NCI-H526 treated with DMSO at 0.1 percent for 48 hours (cell line): ENCODE results near the gene TTC39B.

Source experiments
- DNase-seq: peaks from one replicate; lab custom pipeline; 2025; lab: John Stamatoyannopoulos, UW

TTC39B gene

DNA sequence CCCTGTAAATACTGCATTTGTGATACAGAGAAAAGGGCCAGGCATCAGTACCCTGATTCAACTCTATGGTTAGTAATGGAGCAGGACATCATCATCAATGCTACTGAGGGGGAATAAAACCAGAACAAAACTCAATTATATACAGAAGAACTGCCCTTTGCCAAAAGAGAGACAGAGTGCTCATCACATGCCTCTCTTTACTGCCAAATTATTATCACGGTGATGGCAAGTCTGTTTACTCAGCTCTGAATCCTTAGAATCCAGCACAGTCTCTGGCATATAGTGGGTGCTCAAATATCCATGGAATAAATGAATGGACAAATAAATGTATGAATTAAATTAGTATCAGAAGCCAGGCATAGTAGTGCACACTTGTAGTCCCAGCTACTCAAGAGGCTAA, 130.2 kb downstream of the TTC39B start:
- DNase-seq, result no peak

- DNase-seq, result no peak
These were observed 143.1 kb downstream of the TTC39B start for GRCh38 chr9:15163931-15164330.

GRCh38 chr9:15161753-15162152, 145.3 kb downstream of the TTC39B start:
- no peak for DNase-seq

GRCh38 chr9:15160673-15161072, 146.3 kb downstream of the TTC39B start:
- DNase-seq, result no peak

DNA sequence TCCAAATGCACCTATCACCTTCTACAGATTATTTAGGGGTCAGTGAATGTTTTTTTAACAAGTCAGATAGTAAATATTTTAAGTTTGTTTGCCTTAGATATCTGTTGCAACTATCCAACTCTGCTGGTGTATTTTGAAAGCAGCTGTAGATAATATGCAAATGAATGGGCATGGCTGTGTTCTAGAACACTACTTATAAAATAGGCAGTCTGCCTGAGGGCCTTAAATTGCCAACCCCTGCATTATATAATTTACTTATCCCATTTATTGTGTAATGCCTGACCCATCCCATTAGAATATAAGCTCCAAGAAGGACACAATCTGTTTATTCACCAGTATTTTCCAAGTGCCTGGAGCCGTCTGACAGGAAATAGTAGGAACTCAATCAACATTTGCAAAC, 149.0 kb downstream of the TTC39B start:
- peak; percentile 72 for DNase-seq

DNA sequence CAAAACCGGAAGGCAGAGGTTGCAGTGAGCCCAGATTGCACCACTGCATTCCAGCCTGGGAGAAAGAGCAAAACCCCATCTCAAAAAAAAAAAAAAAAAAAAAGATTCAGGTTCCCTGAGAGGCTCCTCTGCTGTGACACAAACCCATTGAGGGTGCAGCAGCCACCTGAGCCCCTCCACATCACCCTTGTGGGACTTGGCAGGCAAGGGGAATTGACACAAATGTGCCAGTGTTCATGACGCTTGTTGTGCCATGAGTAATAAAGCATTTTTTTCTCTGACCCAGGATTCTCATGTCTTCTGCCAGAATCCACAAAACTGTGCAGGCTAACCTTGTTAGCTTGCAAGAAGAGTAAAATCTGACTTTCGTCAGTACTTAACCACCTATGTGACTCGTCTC, 149.6 kb downstream of the TTC39B start:
- no peak for DNase-seq

- DNase-seq, result no peak
These were observed 150.8 kb downstream of the TTC39B start for GRCh38 chr9:15156241-15156640.

GRCh38 chr9:15155826-15156225, 151.2 kb downstream of the TTC39B start:
- DNase-seq, result no peak

GRCh38 chr9:15155323-15155722, 151.7 kb downstream of the TTC39B start:
- DNase-seq, result no peak

- DNase-seq, result no peak
These were observed 152.3 kb downstream of the TTC39B start for GRCh38 chr9:15154677-15155076.

GRCh38 chr9:15153961-15154360, 153.1 kb downstream of the TTC39B start:
- no peak for DNase-seq

DNA sequence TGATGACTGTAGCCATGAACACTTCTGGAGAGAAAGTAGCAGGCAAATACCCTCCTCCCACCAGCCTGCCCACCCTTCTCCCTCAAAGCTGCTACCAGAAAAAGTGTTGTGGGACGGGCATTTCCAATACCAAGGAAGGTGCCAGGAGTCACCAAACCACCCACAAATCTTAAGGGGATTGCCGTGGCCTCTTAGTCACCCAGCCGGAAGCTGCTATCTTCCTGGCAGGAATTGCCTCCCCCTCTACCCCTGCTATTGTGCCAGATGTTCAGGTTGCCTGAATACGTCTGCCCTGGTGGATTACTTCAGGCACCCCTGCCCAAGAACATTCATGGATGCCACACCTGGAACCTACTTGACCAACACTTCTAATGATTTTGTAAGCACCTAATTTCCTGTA, 156.1 kb downstream of the TTC39B start:
- no peak for DNase-seq

GRCh38 chr9:15149450-15149849, 157.6 kb downstream of the TTC39B start:
- DNase-seq, result no peak

- DNase-seq, result no peak
These were observed 160.7 kb downstream of the TTC39B start for GRCh38 chr9:15146268-15146700.

- no peak for DNase-seq
These were observed 162.4 kb downstream of the TTC39B start for GRCh38 chr9:15144622-15145061.

- DNase-seq, result peak; percentile 48
These were observed 164.0 kb downstream of the TTC39B start for GRCh38 chr9:15142878-15143534.

- DNase-seq, result no peak
These were observed 167.0 kb downstream of the TTC39B start for GRCh38 chr9:15140051-15140450.

DNA sequence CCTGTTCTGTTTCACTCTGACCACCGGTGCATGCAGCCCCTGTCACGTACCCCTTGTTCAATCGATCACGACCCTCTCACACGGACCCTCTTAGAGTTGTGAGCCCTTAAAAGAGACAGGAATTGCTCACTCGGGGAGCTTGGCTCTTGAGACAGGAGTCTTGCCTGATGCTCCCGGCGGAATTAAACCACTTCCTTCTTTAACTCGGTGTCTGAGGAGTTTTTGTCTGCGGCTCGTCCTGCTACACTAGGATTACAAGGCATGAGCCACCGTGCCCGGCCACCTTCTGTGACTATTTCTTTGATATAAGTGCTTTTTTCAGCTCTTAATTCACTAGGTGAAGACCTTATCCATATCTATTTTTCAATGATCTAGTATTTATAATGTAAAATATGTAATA, 167.5 kb downstream of the TTC39B start:
- DNase-seq, result no peak

DNA sequence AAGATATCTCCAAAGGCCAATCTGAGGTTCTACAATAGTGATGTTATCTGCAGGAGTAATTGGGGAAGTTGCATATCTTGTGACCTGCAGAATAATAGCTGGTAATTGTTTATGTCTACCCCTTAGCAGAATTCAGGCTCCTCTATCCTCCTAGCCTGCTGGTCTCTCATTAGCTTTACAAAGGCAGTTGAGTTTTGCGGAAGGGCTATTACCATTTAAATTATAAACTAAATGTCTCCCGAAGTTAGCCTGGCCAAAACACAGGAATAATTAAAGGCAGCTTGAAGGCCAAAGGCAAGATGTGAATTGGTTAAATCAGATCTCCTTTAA, 168.7 kb downstream of the TTC39B start:
- DNase-seq, result no peak

- no peak for DNase-seq
These were observed 169.2 kb downstream of the TTC39B start for GRCh38 chr9:15137658-15138356.

GRCh38 chr9:15137089-15137488, 169.9 kb downstream of the TTC39B start:
- DNase-seq, result no peak

DNA sequence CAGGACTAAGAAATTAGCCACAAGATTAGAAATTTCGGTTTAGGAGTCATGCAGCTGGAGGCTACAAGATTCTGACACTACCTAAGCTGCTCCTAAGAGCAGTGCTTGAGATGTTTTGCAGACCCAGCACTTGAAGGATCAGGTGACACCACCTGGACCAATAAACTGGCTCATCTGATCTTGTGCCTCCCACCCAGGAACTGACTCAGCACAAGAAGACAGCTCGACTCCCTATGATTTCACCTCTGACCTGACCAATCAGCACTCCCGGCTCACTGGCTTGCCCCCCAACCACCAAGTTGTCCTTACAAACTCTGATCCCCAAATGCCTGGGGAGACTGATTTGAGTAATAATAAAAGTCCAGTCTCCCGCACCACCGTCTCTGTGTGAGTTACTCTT, 170.4 kb downstream of the TTC39B start:
- no peak for DNase-seq

DNA sequence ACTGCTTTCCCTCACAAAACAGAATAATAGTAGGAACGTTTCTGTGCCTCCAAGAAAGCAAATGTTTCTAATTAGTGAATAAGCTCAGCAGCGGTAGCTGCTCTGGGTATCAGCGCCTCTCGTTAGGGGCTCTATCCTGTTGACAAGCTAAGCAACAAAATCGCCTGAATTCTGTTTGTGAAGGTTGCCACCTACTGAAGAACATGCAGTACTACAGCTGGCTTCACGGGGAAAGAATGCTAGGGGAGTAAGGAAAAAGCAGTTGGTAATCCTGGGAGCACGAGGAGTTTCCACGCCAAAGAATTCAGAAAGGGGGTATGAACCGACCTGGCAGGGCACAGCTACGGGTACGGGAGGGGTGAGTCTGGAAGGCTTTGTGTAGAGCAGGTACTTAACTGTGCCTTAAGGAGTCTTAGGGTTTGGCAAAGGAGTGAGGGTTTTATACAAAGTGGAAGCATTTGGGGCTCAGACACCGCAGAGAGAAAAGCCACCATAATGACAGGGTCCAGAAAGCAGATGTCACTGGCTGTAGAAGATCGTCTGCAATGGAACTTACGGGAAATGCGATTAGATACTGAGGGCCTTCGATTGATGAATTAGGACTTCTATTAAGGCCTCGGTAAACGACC, 171.7 kb downstream of the TTC39B start:
- peak; percentile 86 for DNase-seq
